Activated CD8-positive, alpha-beta T cell treated with anti-CD3 and anti-CD28 coated beads for 36 hours (primary cell): Measurements from ENCODE around the gene ZCCHC24. TPM values are rescaled to one million over a fixed set of nuclear protein-coding genes. Genes with fewer than 3 reads are reported as not detected.

Experiments
- ATAC-seq: fragments of 200-7000 bp; cut with Tn5 transposase; one replicate; pipeline ENCODE4 v1.10.0; 2021; ENCODE audit warnings: mild to moderate bottlenecking, moderate library complexity
- CTCF ChIA-PET: fragments of 350-600 bp; sonication (Branson Sonifier 250); formaldehyde crosslinking; loops from one replicate; lab custom pipeline; 2021; ENCODE audit warnings: antibody characterized with exemption; lab: Charles Lee
- POLR2A ChIA-PET: fragments of 350-600 bp; sonication (Branson Sonifier 250); formaldehyde crosslinking; loops from one replicate; lab custom pipeline; 2021; ENCODE audit warnings: antibody characterized with exemption; lab: Charles Lee
- DNase-seq: peaks from one replicate; pipeline ENCODE4 v3.0.0-alpha.2; 2020
- H3K27ac Mint-ChIP-seq: one replicate; pipeline ENCODE4 v1.8.0; 2021; ENCODE audit warnings: mild to moderate bottlenecking, mixed read lengths
- H3K27me3 Mint-ChIP-seq: one replicate; pipeline ENCODE4 v1.8.0; 2021; ENCODE audit warnings: mixed read lengths
- H3K36me3 Mint-ChIP-seq: one replicate; pipeline ENCODE4 v1.8.0; 2021; ENCODE audit warnings: low read depth, mixed read lengths
- H3K4me1 Mint-ChIP-seq: one replicate; pipeline ENCODE4 v1.8.0; 2021; ENCODE audit warnings: low read depth, mixed read lengths
- H3K4me3 Mint-ChIP-seq: one replicate; pipeline ENCODE4 v1.8.0; 2021; ENCODE audit warnings: mild to moderate bottlenecking, moderate library complexity, mixed read lengths
- H3K9me3 Mint-ChIP-seq: one replicate; pipeline ENCODE4 v1.8.0; 2021; ENCODE audit warnings: mixed read lengths
- intact Hi-C: fragments of 100-400 bp; cut with micrococcal nuclease; formaldehyde crosslinking; loops from one replicate; pipeline ENCODE4 v1.10.0; 2022
- total RNA-seq, 2 experiments: library from RNA; stranded (reverse); gene quantifications; one replicate each; pipeline ENCODE4 v1.2.3, GENCODE V29; 2021
- TF ChIP-seq, protein P1 (sequence below): fragments of 200-600 bp; IDR thresholded peaks from one replicate; pipeline ENCODE4 v1.8.0; 2022; ENCODE audit warnings: antibody characterized with exemption, mild to moderate bottlenecking

The ZCCHC24 gene
- 1 to 10 TPM; 1.0 to 1.7 TPM for total RNA-seq

- peak within 1 kb of the TSS; percentile 74 for H3K4me3 Mint-ChIP-seq
- CTCF ChIA-PET, result interaction anchor here (0.7 to 1.6 kb wide), 5 partner anchors 22 to 122 kb away, joined by 3 to 5 read pairs (median 3); no protein-coding TSS in a partner anchor
- POLR2A ChIA-PET, result interaction anchor here (0.6 to 1.3 kb wide), 4 partner anchors 9 to 13 kb away, joined by 3 to 4 read pairs (median 3); no protein-coding TSS in a partner anchor
- peaks cover 28% of the 10 kb centered on the region for H3K4me1 Mint-ChIP-seq
- H3K27ac Mint-ChIP-seq, result peak within 1 kb of the TSS; percentile 26
- no peaks in the 10 kb centered on the region for H3K36me3 Mint-ChIP-seq
- H3K27me3 Mint-ChIP-seq, result peaks cover 12% of the 10 kb centered on the region
- TF ChIP-seq, protein P1, sequence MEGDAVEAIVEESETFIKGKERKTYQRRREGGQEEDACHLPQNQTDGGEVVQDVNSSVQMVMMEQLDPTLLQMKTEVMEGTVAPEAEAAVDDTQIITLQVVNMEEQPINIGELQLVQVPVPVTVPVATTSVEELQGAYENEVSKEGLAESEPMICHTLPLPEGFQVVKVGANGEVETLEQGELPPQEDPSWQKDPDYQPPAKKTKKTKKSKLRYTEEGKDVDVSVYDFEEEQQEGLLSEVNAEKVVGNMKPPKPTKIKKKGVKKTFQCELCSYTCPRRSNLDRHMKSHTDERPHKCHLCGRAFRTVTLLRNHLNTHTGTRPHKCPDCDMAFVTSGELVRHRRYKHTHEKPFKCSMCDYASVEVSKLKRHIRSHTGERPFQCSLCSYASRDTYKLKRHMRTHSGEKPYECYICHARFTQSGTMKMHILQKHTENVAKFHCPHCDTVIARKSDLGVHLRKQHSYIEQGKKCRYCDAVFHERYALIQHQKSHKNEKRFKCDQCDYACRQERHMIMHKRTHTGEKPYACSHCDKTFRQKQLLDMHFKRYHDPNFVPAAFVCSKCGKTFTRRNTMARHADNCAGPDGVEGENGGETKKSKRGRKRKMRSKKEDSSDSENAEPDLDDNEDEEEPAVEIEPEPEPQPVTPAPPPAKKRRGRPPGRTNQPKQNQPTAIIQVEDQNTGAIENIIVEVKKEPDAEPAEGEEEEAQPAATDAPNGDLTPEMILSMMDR, result no peak
- intact Hi-C loops, result no loop called here
- ATAC-seq (peak; percentile 96), DNase-seq (peak; percentile 96)
- H3K9me3 Mint-ChIP-seq, result no peaks in the 10 kb centered on the region
Observed at GRCh38 chr10:79445161-79445976, at the start of gene ZCCHC24. TSS of gene ZCCHC24 (minus strand) at chr10:79445624. CDS start at chr10:79445440, 184 bp downstream.

GRCh38 chr10:79493806-79494205 lies 48.4 kb upstream of the ZCCHC24 start:
- Mint-ChIP-seq H3K27me3 (peaks cover 5% of the 10 kb centered on the region), H3K4me3 (no peak overlapping the region), H3K4me1 (no peaks in the 10 kb centered on the region), H3K36me3 (no peaks in the 10 kb centered on the region), H3K27ac (no peak overlapping the region), H3K9me3 (no peaks in the 10 kb centered on the region)
- POLR2A ChIA-PET, result no interaction called here
- TF ChIP-seq, protein P1, result no peak
- ATAC-seq (no peak), DNase-seq (no peak)
- CTCF ChIA-PET, result interaction anchor here (1.8 kb wide), 1 partner anchor 26 kb away, joined by 6 read pairs; no protein-coding TSS in a partner anchor
- intact Hi-C loops, result no loop called here

- H3K27ac Mint-ChIP-seq, result no peak overlapping the region
- ChIA-PET CTCF (interaction anchor here (1.4 kb wide), 1 partner anchor 119 kb away, joined by 6 read pairs; no protein-coding TSS in a partner anchor), POLR2A (no interaction called here)
- H3K4me1 Mint-ChIP-seq, result no peaks in the 10 kb centered on the region
- H3K36me3 Mint-ChIP-seq, result no peaks in the 10 kb centered on the region
- peaks cover 5% of the 10 kb centered on the region for H3K27me3 Mint-ChIP-seq
- ATAC-seq (no peak), DNase-seq (no peak)
- no peaks in the 10 kb centered on the region for H3K9me3 Mint-ChIP-seq
- TF ChIP-seq, protein P1, result no peak
- intact Hi-C loops, result no loop called here
- no peak overlapping the region for H3K4me3 Mint-ChIP-seq
Observed at GRCh38 chr10:79492839-79493238, 47.4 kb upstream of the ZCCHC24 start.

GRCh38 chr10:79492256-79492655 lies 46.8 kb upstream of the ZCCHC24 start:
- Mint-ChIP-seq H3K4me3 (no peak overlapping the region), H3K27me3 (peaks cover 5% of the 10 kb centered on the region), H3K36me3 (no peaks in the 10 kb centered on the region), H3K9me3 (no peaks in the 10 kb centered on the region), H3K4me1 (no peaks in the 10 kb centered on the region), H3K27ac (no peak overlapping the region)
- DNase-seq (no peak), ATAC-seq (no peak)
- ChIA-PET CTCF (interaction anchor here (1.4 kb wide), 1 partner anchor 118 kb away, joined by 6 read pairs; no protein-coding TSS in a partner anchor), POLR2A (interaction anchor here (1.4 kb wide), 1 partner anchor 12 kb away, joined by 3 read pairs; no protein-coding TSS in a partner anchor)
- intact Hi-C loops, result no loop called here
- TF ChIP-seq, protein P1, result no peak
